Nucleus accumbens (tissue), 56 donors: ENCODE measurements around the gene WHRN.

Experiments used
- DNase-seq, 56 donors: peaks; one replicate each; lab custom pipeline; 2025; lab: John Stamatoyannopoulos, UW

The WHRN gene

DNA sequence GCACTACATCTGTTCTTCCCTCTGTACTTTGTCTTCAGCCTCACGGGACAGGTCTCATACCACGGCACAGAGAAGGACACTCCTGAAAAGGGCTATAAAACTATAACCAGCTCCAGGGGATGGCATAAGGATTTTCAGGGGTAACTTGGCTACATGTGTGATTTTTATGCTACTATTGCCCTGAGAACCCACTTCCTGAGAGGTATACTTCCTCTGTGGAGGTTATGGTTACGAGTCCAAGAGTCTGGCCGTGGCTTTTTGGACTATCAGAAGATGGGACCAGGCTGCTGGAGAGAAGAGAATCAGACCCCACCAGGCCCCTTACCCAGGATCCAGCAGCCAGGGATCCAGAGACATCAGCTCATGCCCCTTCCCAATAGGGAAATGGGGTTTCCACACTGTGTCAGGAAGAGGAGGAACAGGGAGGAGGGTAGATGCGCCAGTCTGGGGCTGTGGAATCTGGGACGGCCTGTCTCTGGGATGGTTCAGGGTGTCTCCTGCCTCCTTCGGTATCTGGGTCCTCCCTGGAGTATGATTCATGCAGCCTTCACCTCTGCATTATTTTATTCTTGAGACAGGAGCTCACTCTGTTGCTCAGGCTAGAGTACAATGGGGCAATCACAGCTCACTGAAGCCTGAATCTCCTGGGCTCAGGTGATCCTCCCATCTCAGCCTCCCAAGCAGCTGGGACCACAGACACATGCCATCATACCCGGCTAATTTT is 29.7 kb downstream of the WHRN start:
- no peak for DNase-seq

DNA sequence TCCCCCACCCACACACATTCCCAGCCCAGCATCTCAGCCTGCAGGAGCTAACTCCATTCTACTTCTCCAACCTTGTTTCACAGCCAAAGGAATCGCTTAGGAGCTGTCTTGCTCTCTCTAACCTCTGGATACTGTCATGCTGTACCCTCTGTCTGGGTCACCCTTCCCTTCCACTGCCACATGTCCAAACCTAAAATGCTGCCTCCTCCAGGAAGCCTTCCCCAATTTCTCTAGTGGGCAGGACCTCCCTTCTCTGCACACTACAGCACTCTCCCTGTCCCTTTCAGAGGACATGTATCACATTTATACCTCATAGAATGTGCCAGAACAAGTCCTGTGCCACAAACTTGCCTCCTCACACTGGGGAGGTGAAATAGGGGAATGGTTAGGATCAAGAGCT is 30.8 kb downstream of the WHRN start:
- no peak for DNase-seq

DNA sequence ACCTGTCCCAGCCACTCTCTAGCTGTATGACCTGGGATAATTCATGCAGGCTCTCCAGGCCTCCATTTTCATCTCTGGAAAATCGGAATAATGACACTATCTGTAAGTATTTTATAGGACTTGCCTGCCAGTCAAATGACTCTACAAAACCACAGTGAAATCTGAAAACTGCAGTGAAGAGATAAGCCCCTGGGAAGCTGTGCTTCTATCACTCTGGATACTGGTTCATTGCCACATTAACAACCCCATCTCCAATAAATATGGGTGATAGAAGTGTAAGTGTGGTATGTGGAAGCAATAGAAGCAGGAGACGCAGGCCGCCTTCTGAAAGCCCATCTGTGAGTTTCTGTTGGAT is 31.8 kb downstream of the WHRN start:
- DNase-seq: no peak

DNA sequence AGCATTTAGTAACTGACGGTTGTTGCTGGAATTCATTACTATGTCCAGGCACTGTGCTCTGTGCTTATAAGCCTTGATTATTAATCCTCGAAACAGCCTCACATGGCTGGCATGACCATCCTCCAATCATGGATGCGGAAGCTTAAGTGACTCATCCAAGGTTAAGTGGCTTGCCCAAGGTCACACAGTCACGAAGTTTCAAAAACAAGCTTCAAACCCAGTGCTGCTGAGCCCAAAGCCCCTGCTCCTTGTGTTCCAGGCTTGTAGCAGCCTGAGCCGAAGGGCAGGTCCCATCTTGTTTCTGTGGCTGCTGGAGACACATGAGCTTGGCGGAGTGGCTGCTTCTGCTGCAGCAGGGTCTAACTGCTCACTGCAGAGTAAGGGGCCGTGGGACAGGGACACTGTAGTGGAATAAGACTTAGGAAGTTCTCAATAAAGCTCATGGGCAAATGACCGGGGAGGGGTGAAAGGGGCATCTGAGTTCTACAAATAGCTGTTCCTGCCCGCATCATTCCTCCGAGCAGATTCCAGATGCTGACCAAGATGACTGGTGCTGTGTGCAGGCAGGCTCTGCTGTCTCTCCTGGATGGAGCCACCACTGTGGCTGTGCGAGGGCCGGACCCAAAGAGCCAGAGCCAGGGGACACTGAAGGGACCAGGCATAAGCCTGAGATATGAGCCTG is 32.4 kb downstream of the WHRN start:
- DNase-seq: no peak

DNA sequence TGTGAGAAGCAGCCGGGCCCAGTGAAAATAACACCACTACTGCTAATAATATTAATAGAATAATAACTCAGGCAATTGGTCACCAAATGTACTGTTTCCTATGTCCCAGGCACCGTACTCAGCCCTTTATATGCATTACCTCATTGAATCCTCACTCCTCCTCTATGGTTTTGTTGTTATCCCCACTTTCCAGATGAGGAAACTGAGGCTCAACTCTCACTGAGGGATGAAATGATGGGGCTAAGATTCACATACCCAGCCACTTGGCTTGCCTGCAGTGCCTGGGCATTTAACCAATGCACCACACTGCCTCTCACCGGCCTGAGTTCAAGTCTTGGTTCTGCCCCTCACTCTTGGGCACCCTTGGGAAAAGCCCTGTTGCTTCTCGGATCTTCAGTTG is 34.1 kb downstream of the WHRN start:
- no peak for DNase-seq

DNA sequence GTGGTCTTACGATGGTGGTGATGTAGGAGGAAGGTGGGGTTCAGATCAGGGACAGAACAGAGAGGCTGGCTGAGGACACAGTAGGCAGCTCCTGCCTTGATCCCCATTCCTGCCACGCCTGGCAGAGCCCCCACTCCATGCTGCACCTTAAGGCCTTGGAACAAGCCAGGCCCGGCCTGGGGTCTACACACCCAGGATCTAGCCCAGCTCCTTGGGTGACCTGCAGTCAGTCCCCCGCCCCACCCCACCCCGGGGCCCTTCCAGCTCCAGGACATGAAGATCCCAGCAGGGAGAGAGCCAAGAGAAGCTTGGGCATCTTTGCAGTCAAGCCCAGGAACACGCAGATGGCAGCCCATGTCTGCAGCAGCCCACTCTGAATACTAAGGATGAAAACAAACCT is 34.7 kb downstream of the WHRN start:
- DNase-seq: no peak

DNA sequence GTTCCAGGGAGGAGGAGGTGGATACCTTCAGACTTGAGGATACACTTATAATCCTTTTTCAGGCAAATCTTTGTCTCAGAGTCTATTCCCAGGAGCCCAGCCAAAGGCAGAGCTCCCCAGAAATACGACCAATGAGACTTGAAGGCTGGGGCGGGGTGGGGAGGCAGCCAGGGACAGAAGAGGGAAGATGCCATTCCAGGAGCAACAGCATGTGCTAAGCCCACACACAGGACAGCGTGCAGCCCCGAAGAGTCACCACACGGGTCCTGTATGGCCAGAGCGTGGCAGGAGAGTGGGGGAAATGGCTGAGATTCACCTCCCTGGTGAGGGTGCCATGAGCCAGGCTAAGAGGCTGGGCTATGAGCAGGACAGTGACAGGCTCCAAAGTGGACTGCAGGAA is 35.2 kb downstream of the WHRN start:
- no peak for DNase-seq

DNA sequence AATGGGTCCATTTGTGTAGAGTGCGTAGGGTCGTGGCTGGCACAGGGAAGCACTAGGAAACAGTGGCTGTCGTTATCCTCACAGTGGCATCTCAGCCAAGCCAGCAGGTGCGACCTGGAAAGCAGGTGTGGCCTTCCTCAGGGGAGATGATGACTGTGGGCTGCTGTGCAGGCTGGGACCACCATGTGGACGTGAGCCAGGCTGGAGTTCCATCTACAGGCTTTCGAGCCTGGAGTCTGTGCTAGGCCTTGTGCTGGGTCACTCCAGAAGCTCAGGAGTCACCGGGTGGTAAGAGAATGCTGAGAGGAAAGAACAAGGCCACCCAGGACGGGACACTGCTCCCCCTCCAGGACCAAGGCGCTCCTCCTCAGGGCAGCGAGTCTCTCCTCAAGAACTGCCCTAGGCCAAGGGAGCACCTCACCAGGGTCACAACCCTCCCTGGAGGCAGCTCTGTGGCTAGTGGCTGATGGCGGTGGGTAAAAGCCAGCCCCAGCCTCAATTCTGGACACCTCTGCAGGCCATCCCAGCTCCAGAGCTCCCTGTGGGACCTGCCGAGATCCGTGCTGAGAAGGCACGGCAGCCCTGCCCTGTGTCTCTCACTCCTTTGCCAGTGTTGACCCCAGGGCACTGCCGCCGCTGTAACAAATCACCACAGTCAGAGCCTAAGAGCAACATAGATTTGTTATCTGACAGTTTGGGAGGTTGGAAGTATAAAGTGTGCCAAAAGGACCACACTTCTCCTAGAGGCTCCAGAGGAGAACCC is 36.0 kb downstream of the WHRN start:
- no peak for DNase-seq

DNA sequence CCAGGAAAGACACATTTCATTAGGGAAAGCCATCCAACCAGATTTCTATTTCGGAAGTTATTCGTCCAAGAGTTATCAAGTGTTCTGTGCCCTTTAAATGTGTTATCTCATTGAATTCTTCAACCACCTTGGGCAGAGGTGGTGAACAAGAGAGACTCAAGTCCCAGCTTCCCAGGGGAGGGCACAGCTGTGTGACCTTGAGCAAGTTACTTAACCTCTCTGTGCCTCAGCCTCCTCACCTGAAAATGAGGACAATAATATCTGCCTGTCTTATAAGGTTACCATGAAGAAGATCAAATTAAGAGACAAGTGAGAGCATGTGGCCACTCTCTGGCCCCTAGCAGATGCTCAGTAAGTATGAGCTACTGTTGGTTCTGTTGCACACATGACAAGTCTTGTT is 37.4 kb downstream of the WHRN start:
- DNase-seq: no peak

DNA sequence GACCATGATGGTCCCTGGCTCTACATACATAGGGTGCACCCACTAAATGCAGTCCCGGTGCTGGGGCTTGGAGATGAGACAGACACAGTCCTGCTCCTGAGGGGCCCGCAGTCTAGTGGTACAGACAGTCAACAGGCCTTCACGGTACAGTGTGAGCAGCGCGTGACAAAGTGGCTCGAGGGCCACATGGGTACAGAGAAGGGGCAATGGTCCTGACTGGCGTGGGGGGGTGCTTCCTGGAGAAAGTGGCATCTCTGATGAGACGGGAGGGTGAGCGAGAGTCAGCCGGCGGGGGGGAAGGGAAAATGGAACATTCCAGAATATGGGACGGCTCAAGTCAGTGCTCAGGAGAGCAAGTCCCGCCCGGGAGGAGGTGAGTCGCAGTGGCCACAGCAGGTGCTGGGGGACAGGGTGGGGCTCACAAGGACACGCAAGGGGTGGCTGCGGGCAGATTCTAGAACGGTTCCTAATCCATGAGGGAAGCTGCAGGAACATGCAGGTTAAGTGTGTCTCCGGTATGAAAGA is 38.0 kb downstream of the WHRN start:
- DNase-seq: no peak

DNA sequence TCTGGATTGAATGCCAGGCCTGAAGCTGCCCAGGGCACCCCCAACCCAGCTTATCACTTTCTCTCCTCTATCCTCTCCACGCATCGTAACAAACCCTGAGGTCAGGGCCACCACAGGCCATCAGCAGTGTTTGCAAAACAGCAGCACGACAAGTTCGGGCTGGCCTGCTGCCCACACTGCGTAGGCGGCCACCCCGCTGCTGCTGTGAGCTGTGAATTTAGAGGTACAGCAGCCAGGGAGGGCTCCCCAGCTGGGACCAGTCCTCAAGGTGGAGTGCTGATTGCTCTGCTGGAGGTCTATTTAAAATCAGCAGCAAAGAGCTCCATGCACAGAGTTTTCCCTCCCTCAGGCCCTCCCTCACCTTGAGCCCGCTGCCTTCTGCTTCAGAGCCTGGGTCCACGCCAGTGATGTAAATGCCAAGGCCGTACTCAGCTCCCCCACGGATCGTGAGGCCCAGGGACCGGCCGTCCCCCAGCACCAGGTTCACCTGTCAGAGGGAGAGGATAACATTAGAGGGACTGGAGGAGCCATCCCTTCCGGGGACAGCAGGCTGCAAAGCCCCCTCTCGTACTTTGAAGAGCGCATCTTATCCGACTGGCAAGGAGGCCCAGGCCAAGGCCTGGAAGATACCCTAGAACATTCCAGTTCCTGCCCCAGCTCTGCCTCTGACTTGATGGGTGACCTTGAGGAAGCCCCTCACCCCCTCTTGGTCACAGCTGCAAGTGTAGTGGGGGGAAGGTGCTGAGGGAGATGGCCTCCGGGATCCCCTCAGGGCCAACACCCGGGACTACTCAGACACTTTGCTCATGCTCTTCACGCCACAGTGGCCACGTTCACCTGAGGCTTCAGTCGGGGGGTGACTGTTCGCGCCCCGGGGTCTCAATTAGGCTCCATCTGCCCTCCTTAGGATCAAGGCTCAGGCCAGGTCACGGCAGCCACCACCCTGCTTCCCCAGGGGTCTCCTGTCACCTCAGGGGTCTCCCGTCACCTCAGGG is 39.1 kb downstream of the WHRN start:
- DNase-seq: no peak

DNA sequence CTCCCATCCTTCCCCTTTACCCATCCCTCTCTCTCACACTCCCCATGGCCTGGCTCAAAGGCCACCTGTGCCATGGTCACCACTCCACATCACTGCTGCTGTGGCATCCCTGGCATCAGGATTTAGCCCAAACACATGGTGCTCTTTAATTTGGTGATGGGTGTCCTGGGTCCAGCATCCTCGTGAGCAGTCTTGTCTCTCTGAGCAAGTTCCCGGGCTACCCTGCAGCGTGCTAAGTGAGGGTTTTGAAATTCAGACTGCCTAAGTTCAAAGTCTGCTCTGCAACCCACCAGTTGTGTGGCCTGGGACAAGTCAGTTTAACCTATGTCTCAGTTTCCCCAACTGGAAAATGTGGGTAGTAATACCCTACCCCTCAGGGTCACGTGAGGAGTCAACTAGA is 39.9 kb downstream of the WHRN start:
- DNase-seq: no peak

DNA sequence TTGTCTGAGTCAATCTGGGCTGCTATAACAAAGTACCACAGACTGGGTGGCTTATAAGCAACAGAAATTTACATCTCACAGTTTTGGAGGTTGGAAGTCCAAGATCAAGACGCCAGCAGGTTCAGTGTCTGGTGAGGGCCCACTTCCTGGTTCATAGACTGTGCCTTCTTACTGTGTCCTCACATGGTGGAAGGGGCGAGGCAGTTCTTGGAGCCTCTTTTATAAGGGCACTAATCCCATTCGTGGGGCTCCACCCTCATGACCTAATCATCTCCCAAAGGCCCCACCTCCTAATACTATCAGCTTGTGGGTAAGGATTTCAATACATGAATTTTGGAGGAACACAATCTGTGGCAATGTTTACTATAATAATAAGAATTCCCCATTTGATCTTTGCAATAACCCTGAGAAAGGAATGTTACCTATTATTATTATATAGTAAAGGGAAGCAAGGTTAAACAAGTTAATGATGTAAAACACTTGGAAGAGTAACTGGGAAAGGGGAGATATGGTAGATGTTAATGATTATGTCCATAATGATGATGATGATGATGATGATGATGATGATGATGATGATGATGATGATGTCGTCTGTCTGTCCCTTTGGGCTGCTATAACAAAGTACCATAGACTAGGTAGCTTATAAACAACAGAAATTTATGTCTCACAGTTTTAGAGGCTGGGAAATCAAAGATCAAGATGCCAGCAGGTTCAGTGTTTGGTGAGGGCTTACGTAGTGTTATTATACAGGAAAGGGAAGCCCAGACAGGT is 40.8 kb downstream of the WHRN start:
- DNase-seq: no peak

DNA sequence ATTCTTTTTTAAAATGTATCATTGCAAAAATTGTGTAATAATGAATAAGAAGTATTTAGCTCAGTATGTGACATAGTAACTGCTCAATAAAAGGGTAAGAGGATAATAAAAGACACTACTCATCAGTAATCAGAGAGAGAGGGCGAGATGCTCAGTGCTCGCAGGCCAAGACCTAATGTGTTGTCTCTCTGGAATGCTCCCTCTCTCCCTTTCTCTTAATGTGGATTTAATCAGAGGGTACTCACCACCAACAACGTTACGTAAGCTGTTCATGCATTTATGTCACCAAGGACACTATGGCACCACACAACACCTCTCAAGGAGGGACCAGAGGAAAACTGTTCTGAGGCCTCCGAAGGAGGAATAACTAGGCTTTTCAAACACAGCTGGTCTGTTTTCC is 42.5 kb downstream of the WHRN start:
- no peak for DNase-seq

DNA sequence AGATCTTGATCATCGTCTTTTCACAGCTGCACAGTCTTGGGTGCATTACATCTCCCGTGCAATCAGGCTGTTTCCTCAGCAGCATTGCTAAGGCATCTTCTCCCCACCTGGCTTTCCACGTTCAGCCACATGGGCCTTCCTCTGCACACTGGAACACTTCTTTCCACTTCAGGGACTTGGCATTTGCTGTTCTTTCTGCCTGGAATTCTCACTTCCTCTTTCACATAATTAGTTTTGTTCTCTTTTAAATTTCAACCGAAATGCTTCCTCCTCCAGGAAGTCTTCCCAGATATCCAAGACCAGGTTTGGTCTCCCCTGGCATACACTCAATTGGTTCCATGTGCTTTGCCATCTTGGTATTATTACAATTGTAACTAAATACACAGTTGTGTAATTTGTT is 43.8 kb downstream of the WHRN start:
- no peak for DNase-seq

DNA sequence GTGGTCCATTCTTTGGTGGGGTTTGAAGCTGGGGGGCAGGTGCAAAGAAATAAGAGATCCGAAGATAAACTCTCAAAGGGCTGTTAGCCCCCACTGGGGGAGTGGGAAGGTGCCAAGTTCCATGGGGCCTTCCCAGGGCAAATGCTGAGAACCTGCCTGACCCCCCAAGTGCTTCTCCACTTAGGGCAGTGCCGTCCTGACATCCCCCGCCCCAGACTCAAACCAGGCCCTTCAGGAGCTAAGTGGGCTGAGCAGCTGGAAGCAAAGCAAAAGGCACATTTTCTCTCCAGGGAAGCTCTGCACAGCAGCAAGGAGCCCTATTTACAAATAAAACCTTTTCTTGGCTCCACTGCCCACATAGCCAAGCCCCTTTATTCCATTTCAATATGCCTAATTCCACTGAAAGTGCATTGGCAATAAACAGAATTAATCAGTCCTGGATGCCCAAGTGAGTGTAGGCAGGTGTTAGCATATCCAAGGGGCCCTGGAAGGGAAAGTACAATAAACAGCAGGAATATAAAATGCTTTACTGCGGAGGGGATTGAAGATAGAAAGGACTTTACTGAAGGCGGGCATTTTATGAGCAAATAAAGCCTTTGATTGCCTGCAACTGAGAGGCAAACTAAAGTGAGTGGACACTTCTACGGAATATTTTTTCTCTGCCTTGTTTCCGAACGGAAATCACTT is 44.6 kb downstream of the WHRN start:
- DNase-seq: no peak

DNA sequence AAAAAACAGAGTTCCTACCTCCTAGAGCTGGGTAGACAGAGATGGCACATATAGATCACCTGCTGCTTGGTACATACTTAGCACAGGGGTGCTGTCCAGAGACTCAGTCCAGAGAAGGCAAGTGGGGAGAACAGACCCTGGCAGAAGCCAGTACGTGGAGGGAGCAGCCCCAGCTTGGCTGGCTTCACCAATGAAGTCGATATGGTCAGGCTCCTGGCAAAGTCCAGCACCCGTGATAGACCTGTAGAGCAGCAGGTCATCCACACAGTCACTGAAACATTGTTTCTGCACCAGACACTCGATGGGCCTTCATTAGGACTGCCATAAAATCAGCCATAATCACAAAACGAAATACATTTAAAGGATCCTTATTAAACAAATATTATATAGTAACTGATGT is 45.8 kb downstream of the WHRN start:
- no peak for DNase-seq

DNA sequence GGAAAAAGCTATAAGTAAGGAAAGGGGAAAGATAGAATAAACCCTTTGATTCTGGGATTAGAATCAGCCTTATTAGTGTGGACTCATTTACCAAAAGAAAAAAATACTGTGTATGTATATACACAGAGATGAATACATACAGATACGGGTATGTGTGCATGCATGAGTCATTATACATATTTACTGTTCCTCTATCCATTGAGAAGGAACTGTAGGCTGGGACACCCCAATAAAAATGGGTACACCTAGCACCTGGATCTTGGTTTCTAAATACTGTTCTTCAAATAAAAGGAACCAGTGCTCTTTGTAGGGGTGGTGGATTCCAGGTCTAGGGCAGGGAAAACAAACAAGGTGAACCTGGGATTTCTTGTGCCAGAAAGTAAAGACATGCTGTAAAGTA is 48.3 kb downstream of the WHRN start:
- DNase-seq: no peak

DNA sequence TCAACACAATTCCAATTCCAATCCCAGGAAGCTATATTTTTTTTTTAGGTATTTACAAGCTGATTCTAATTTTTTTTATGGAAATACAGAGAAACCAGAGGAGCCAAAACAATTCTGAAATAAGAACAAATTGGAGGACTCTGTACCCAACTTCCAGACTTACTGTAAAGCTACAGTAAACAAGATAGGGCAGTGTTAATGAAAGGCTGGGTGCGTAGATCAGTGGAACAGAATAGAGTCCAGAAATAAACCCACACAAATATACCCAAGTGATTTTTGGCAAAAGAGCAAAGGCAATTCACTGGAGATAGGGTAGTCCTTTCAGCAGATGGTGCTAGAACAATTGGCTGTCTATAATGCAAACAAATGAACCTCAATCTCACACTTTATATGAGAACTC is 50.6 kb downstream of the WHRN start:
- no peak for DNase-seq
